Neural progenitor cell (in vitro differentiated cells): Measurements from ENCODE around the gene SLC35C1. TPM values are rescaled to one million over a fixed set of nuclear protein-coding genes. Genes with fewer than 3 reads are reported as not detected.
A peak's percentile ranks its signal among the peaks of the same experiment; 100 is the strongest.

Experiments used
- DNase-seq: peaks from one replicate; pipeline ENCODE4 v3.0.0-alpha.2; 2016; ENCODE audit warnings: low spot score
- H2AFZ ChIP-seq: fragments of 200-600 bp; sonication (generic); replicated peaks from 2 replicates; pipeline ENCODE4 v1.6.1; 2016; ENCODE audit warnings: antibody characterized with exemption
- H3F3A ChIP-seq: fragments of 200-600 bp; sonication (generic); 2 replicates; pipeline ENCODE4 v1.6.1; 2016; ENCODE audit warnings: antibody characterized with exemption, low read depth
- H3K27ac ChIP-seq: fragments of 200-600 bp; sonication (generic); 2 replicates; pipeline ENCODE4 v1.5.1; 2016; ENCODE audit warnings: mild to moderate bottlenecking
- H3K27me3 ChIP-seq: fragments of 200-600 bp; sonication (generic); 2 replicates; pipeline ENCODE4 v1.6.1; 2016; ENCODE audit warnings: mild to moderate bottlenecking, moderate library complexity
- H3K36me3 ChIP-seq: fragments of 200-600 bp; sonication (generic); 2 replicates; pipeline ENCODE4 v1.5.1; 2016
- H3K4me1 ChIP-seq: fragments of 200-600 bp; sonication (generic); 2 replicates; pipeline ENCODE4 v1.6.1; 2016; ENCODE audit warnings: mixed run types
- H3K4me2 ChIP-seq: fragments of 200-600 bp; sonication (generic); 2 replicates; pipeline ENCODE4 v1.6.1; 2016
- H3K4me3 ChIP-seq: fragments of 200-600 bp; sonication (generic); 2 replicates; pipeline ENCODE4 v1.5.1; 2016
- H3K79me2 ChIP-seq: fragments of 200-600 bp; sonication (generic); 2 replicates; pipeline ENCODE4 v1.6.1; 2016; ENCODE audit warnings: low read depth
- H3K9ac ChIP-seq: fragments of 200-600 bp; sonication (generic); 2 replicates; pipeline ENCODE4 v1.6.1; 2016
- H3K9me3 ChIP-seq: fragments of 200-600 bp; sonication (generic); 2 replicates; pipeline ENCODE4 v1.5.1; 2016; ENCODE audit warnings: low read depth
- H4K20me1 ChIP-seq: fragments of 200-600 bp; sonication (generic); 2 replicates; pipeline ENCODE4 v1.6.1; 2016; ENCODE audit warnings: low read depth
- H3K27ac Mint-ChIP-seq: 3 replicates; pipeline ENCODE4 v1.8.0; 2021; ENCODE audit warnings: mixed read lengths
- H3K27me3 Mint-ChIP-seq: 2 replicates; pipeline ENCODE4 v1.8.0; 2022; ENCODE audit warnings: low read depth, mild to moderate bottlenecking, inconsistent platforms, moderate library complexity, mixed read lengths; ENCODE audit not compliant: insufficient read depth
- H3K36me3 Mint-ChIP-seq: 3 replicates; pipeline ENCODE4 v1.8.0; 2021; ENCODE audit warnings: mixed read lengths
- H3K4me1 Mint-ChIP-seq: 3 replicates; pipeline ENCODE4 v1.8.0; 2021; ENCODE audit warnings: mixed read lengths
- H3K4me3 Mint-ChIP-seq: 3 replicates; pipeline ENCODE4 v1.8.0; 2021; ENCODE audit warnings: mild to moderate bottlenecking, moderate library complexity, mixed read lengths
- H3K9me3 Mint-ChIP-seq: 3 replicates; pipeline ENCODE4 v1.8.0; 2020; ENCODE audit warnings: mixed read lengths
- CTCF ChIP-seq: fragments of 200-600 bp; sonication (generic); IDR thresholded peaks from 2 replicates; pipeline ENCODE4 v1.5.1; 2017; ENCODE audit warnings: antibody characterized with exemption, mild to moderate bottlenecking
- EZH2 ChIP-seq: fragments of 200-600 bp; sonication (generic); IDR thresholded peaks from 2 replicates; pipeline ENCODE4 v1.6.1; 2017; ENCODE audit warnings: antibody characterized with exemption, mild to moderate bottlenecking, moderate library complexity
- EZH2phosphoT487 ChIP-seq: fragments of 200-600 bp; sonication (generic); IDR thresholded peaks from 2 replicates; pipeline ENCODE4 v1.6.1; 2017; ENCODE audit warnings: antibody characterized with exemption
- total RNA-seq: library from RNA; depleted of rRNA; stranded (reverse); fragments of >200 nt; gene quantifications from 2 replicates; pipeline ENCODE4 v1.2.3, GENCODE V29; 2015; ENCODE audit warnings: low replicate concordance

The SLC35C1 gene
- total RNA-seq, 1 donor from 2014 or later: 1.3 TPM

GRCh38 chr11:45771193-45771565 is 33.8 kb upstream of the SLC35C1 start:
- peaks cover 21% of the 10 kb centered on the region for H3K27me3 Mint-ChIP-seq
- peak overlapping the region; percentile 3 for H2AFZ ChIP-seq
- peaks cover 19% of the 10 kb centered on the region for H3K27me3 ChIP-seq
- H3K9ac ChIP-seq: no peak overlapping the region
- no peaks in the 10 kb centered on the region for H3K36me3 ChIP-seq
- no peak overlapping the region for H3K27ac Mint-ChIP-seq
- no peaks in the 10 kb centered on the region for H3K9me3 Mint-ChIP-seq
- no peaks in the 10 kb centered on the region for H3F3A ChIP-seq
- no peaks in the 10 kb centered on the region for H3K79me2 ChIP-seq
- H3K9me3 ChIP-seq: no peaks in the 10 kb centered on the region
- DNase-seq: peak; percentile 82
- H4K20me1 ChIP-seq: no peaks in the 10 kb centered on the region
- peak overlapping the region; percentile 83 for H3K4me3 Mint-ChIP-seq
- no peaks in the 10 kb centered on the region for H3K4me1 ChIP-seq
- peak overlapping the region; percentile 54 for H3K4me3 ChIP-seq
- peak overlapping the region; percentile 90 for H3K4me2 ChIP-seq
- TF ChIP-seq CTCF: peak; percentile 80
- TF ChIP-seq EZH2: no peak
- peak; percentile 61 for TF ChIP-seq EZH2phosphoT487
- no peaks in the 10 kb centered on the region for H3K36me3 Mint-ChIP-seq
- no peak overlapping the region for H3K27ac ChIP-seq
- H3K4me1 Mint-ChIP-seq: peaks cover 15% of the 10 kb centered on the region

- H3K9me3 Mint-ChIP-seq: no peaks in the 10 kb centered on the region
- no peak overlapping the region for H3K27ac Mint-ChIP-seq
- H3K9ac ChIP-seq: no peak overlapping the region
Observed at GRCh38 chr11:45771566-45772448, 33.1 kb upstream of the SLC35C1 start.

GRCh38 chr11:45772449-45772774 is 32.5 kb upstream of the SLC35C1 start:
- DNase-seq: no peak
- Histone ChIP-seq H4K20me1 (no peaks in the 10 kb centered on the region), H3K27ac (no peak overlapping the region), H3K4me2 (no peak overlapping the region), H3K27me3 (peaks cover 19% of the 10 kb centered on the region), H3F3A (no peaks in the 10 kb centered on the region), H3K9ac (no peak overlapping the region), H3K4me3 (no peak overlapping the region), H2AFZ (no peak overlapping the region), H3K36me3 (no peaks in the 10 kb centered on the region), H3K9me3 (no peaks in the 10 kb centered on the region), H3K4me1 (no peaks in the 10 kb centered on the region), H3K79me2 (no peaks in the 10 kb centered on the region)
- H3K4me3 Mint-ChIP-seq: peak overlapping the region; percentile 83
- no peaks in the 10 kb centered on the region for H3K9me3 Mint-ChIP-seq
- peaks cover 19% of the 10 kb centered on the region for H3K27me3 Mint-ChIP-seq
- no peak overlapping the region for H3K27ac Mint-ChIP-seq
- peaks cover 21% of the 10 kb centered on the region for H3K4me1 Mint-ChIP-seq
- H3K36me3 Mint-ChIP-seq: no peaks in the 10 kb centered on the region
- TF ChIP-seq CTCF: no peak
- no peak for TF ChIP-seq EZH2phosphoT487
- TF ChIP-seq EZH2: no peak

More at GRCh38 chr11:45771566-45772448, 33.1 kb upstream of the SLC35C1 start:
- Mint-ChIP-seq H3K4me1 (peaks cover 18% of the 10 kb centered on the region), H3K4me3 (peak overlapping the region; percentile 83), H3K36me3 (no peaks in the 10 kb centered on the region), H3K27me3 (peaks cover 21% of the 10 kb centered on the region)
- DNase-seq: peak; percentile 93
- Histone ChIP-seq H3K27me3 (peaks cover 19% of the 10 kb centered on the region), H3K27ac (no peak overlapping the region), H2AFZ (peak overlapping the region; percentile 3), H3K79me2 (no peaks in the 10 kb centered on the region), H3F3A (no peaks in the 10 kb centered on the region), H3K4me1 (no peaks in the 10 kb centered on the region), H3K36me3 (no peaks in the 10 kb centered on the region), H3K4me3 (peak overlapping the region; percentile 54), H3K9me3 (no peaks in the 10 kb centered on the region), H4K20me1 (no peaks in the 10 kb centered on the region), H3K4me2 (peak overlapping the region; percentile 90)
- TF ChIP-seq CTCF (peak; percentile 93), EZH2phosphoT487 (peak; percentile 52), EZH2 (peak; percentile 30)
